MCF 10A (cell line): Measurements from ENCODE around the gene LDB2. TPM values are rescaled to one million over a fixed set of nuclear protein-coding genes. Genes with fewer than 3 reads are reported as not detected.

Source experiments
- BruUV-seq: library from RNA; stranded (reverse); fragments of 400-500 nt; replicated peaks from 2 replicates; lab custom pipeline; 2021; lab: Mats Ljungman, UMichigan
- CTCF ChIA-PET: fragments of 300-600 bp; sonication (Branson Sonifier 250); formaldehyde crosslinking; extraction: SDS; loops from one replicate; lab custom pipeline; 2021; ENCODE audit warnings: antibody characterized with exemption, inconsistent platforms; lab: Yijun Ruan, JAX
- POLR2A ChIA-PET: fragments of 300-600, 350-650 bp; sonication (Branson Sonifier 250); formaldehyde crosslinking; extraction: SDS; loops from one replicate; lab custom pipeline; 2020; ENCODE audit warnings: antibody characterized with exemption, inconsistent platforms; lab: Yijun Ruan, JAX
- DNase-seq: peaks from one replicate; pipeline ENCODE4 v3.0.0-alpha.2; 2018; ENCODE audit not compliant: unreplicated experiment
- H3K27ac Mint-ChIP-seq: one replicate; pipeline ENCODE4 v1.8.0; 2022; ENCODE audit warnings: mild to moderate bottlenecking, low read depth, mixed read lengths; ENCODE audit not compliant: unreplicated experiment
- H3K27me3 Mint-ChIP-seq: one replicate; pipeline ENCODE4 v1.8.0; 2022; ENCODE audit warnings: mixed read lengths; ENCODE audit not compliant: insufficient read depth, unreplicated experiment
- H3K36me3 Mint-ChIP-seq: one replicate; pipeline ENCODE4 v1.8.0; 2022; ENCODE audit warnings: mild to moderate bottlenecking, moderate library complexity, mixed read lengths; ENCODE audit not compliant: insufficient read depth, unreplicated experiment
- H3K4me1 Mint-ChIP-seq: one replicate; pipeline ENCODE4 v1.8.0; 2022; ENCODE audit warnings: mixed read lengths; ENCODE audit not compliant: insufficient read depth, unreplicated experiment
- H3K4me3 Mint-ChIP-seq: one replicate; pipeline ENCODE4 v1.8.0; 2022; ENCODE audit warnings: mild to moderate bottlenecking, moderate library complexity, mixed read lengths; ENCODE audit not compliant: unreplicated experiment
- H3K9me3 Mint-ChIP-seq: one replicate; pipeline ENCODE4 v1.8.0; 2022; ENCODE audit warnings: mixed read lengths; ENCODE audit not compliant: unreplicated experiment
- CTCF ChIP-seq: fragments of 200-600 bp; IDR thresholded peaks from one replicate; pipeline ENCODE4 v1.8.0; 2022; ENCODE audit warnings: antibody characterized with exemption, mild to moderate bottlenecking; ENCODE audit not compliant: unreplicated experiment
- intact Hi-C: fragments of 100-400 bp; cut with micrococcal nuclease; formaldehyde crosslinking; loops from 2 replicates; pipeline ENCODE4 v1.14.1; 2022
- total RNA-seq: library from RNA; stranded (reverse); gene quantifications from 2 replicates; pipeline ENCODE4 v1.2.3, GENCODE V29; 2022

Gene LDB2
- total RNA-seq, 1 experiment from 2014 or later = not detected

GRCh38 chr4:16824278-16824806, 74.1 kb downstream of the LDB2 start:
- peaks cover 5% of the 10 kb centered on the region for H3K4me1 Mint-ChIP-seq
- H3K9me3 Mint-ChIP-seq = no peaks in the 10 kb centered on the region

GRCh38 chr4:16820329-16820728, 78.1 kb downstream of the LDB2 start:
- DNase-seq = no peak
- peaks cover 5% of the 10 kb centered on the region for H3K4me1 Mint-ChIP-seq
- no peak for TF ChIP-seq CTCF
- ChIA-PET POLR2A (no interaction called here), CTCF (interaction anchor here (1.2 kb wide), 1 partner anchor 24 kb away, joined by 3 read pairs; no protein-coding TSS in a partner anchor)
- intact Hi-C loops = no loop called here
- H3K9me3 Mint-ChIP-seq = no peaks in the 10 kb centered on the region
- H3K4me3 Mint-ChIP-seq = no peak overlapping the region
- H3K27me3 Mint-ChIP-seq = peaks cover 57% of the 10 kb centered on the region
- no TSS peak for BruUV-seq
- H3K36me3 Mint-ChIP-seq = no peaks in the 10 kb centered on the region
- H3K27ac Mint-ChIP-seq = no peak overlapping the region

More at GRCh38 chr4:16824278-16824806, 74.1 kb downstream of the LDB2 start:
- POLR2A ChIA-PET = no interaction called here
- CTCF ChIA-PET = interaction anchor here (1.1 kb wide), 1 partner anchor 92 kb away, joined by 3 read pairs; no protein-coding TSS in a partner anchor
- Mint-ChIP-seq H3K36me3 (no peaks in the 10 kb centered on the region), H3K27me3 (peaks cover 75% of the 10 kb centered on the region), H3K27ac (no peak overlapping the region), H3K4me3 (no peak overlapping the region)
- no TSS peak for BruUV-seq
- TF ChIP-seq CTCF = no peak
- intact Hi-C loops = no loop called here
- DNase-seq = no peak

- peaks cover 53% of the 10 kb centered on the region for H3K27me3 Mint-ChIP-seq
- no TSS peak for BruUV-seq
- CTCF ChIA-PET = no interaction called here
- H3K4me3 Mint-ChIP-seq = no peak overlapping the region
- intact Hi-C loops = no loop called here
- H3K4me1 Mint-ChIP-seq = peaks cover 5% of the 10 kb centered on the region
- H3K36me3 Mint-ChIP-seq = no peaks in the 10 kb centered on the region
- no peak overlapping the region for H3K27ac Mint-ChIP-seq
- H3K9me3 Mint-ChIP-seq = no peaks in the 10 kb centered on the region
- POLR2A ChIA-PET = no interaction called here
- no peak for DNase-seq
- no peak for TF ChIP-seq CTCF
These were observed 78.8 kb downstream of the LDB2 start for GRCh38 chr4:16819652-16820051.

GRCh38 chr4:16818005-16818404, 80.4 kb downstream of the LDB2 start:
- no peaks in the 10 kb centered on the region for H3K36me3 Mint-ChIP-seq
- TF ChIP-seq CTCF = no peak

More at GRCh38 chr4:16818005-16818404, 80.4 kb downstream of the LDB2 start:
- CTCF ChIA-PET = no interaction called here
- POLR2A ChIA-PET = no interaction called here
- Mint-ChIP-seq H3K27me3 (peaks cover 53% of the 10 kb centered on the region), H3K27ac (no peak overlapping the region), H3K4me3 (no peak overlapping the region), H3K4me1 (peaks cover 5% of the 10 kb centered on the region), H3K9me3 (no peaks in the 10 kb centered on the region)
- no TSS peak for BruUV-seq
- no peak for DNase-seq
- intact Hi-C loops = no loop called here
